PC-9 (cell line): ENCODE results near the gene CDC42BPB.

ENCODE experiments used
- EZH2 ChIP-seq: fragments of 200-600 bp; sonication (generic); IDR thresholded peaks from 2 replicates; pipeline ENCODE4 v1.8.0; 2017; ENCODE audit warnings: antibody characterized with exemption, low read depth
- TF ChIP-seq, protein P1 (sequence below): fragments of 200-600 bp; sonication (generic); conservative IDR thresholded peaks from 2 replicates; pipeline ENCODE4 v1.6.1; 2017; ENCODE audit warnings: mixed run types, antibody characterized with exemption, mild to moderate bottlenecking, moderate library complexity

DNA sequence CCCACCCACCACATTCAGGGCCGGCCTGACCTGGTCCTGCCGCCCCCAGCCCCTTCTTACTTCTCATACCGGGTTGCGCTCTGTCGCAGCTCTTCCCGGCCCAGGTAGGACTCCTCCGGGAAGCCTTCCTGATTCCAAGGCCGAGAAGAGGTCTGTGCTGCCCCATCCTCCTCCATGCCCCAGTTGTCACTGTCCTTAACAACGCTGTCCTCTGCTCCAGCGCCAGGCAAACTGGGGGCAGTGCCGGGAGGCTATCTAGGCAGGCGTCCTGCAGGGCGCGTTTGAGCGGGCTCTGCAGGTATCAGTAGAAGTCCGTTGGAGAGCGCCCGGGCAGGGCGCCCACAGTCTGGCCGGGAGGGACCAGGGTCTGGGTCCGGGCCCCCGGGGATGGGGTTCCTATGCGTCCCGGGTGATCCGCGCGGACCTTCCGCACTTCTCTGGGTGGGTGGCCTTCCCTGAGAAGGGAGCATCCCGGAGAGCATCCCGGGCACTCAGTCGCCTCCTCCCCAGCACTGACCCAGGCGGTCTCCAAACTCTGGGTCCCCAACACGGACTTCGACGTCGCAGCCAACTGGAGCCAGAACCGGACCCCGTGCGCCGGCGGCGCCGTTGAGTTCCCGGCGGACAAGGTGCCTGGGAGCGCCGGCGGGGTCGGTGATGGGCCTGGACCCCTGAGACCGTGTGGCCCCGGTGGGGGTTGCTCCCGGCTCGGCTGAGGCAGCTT, 134.0 kb downstream of the CDC42BPB start:
- TF ChIP-seq, protein P1, sequence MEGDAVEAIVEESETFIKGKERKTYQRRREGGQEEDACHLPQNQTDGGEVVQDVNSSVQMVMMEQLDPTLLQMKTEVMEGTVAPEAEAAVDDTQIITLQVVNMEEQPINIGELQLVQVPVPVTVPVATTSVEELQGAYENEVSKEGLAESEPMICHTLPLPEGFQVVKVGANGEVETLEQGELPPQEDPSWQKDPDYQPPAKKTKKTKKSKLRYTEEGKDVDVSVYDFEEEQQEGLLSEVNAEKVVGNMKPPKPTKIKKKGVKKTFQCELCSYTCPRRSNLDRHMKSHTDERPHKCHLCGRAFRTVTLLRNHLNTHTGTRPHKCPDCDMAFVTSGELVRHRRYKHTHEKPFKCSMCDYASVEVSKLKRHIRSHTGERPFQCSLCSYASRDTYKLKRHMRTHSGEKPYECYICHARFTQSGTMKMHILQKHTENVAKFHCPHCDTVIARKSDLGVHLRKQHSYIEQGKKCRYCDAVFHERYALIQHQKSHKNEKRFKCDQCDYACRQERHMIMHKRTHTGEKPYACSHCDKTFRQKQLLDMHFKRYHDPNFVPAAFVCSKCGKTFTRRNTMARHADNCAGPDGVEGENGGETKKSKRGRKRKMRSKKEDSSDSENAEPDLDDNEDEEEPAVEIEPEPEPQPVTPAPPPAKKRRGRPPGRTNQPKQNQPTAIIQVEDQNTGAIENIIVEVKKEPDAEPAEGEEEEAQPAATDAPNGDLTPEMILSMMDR: no peak
- no peak for TF ChIP-seq EZH2
